GM20431 (cell line): ENCODE data around the gene GNB1L.

ENCODE experiments used
- in situ Hi-C: fragments of 300-500 bp; cut with MseI, MboI; formaldehyde crosslinking; loops from one replicate; pipeline ENCODE4 v1.15.0; 2020; ENCODE audit warnings: low sequenced_read_pairs; ENCODE audit not compliant: unreplicated experiment

The GNB1L gene

DNA sequence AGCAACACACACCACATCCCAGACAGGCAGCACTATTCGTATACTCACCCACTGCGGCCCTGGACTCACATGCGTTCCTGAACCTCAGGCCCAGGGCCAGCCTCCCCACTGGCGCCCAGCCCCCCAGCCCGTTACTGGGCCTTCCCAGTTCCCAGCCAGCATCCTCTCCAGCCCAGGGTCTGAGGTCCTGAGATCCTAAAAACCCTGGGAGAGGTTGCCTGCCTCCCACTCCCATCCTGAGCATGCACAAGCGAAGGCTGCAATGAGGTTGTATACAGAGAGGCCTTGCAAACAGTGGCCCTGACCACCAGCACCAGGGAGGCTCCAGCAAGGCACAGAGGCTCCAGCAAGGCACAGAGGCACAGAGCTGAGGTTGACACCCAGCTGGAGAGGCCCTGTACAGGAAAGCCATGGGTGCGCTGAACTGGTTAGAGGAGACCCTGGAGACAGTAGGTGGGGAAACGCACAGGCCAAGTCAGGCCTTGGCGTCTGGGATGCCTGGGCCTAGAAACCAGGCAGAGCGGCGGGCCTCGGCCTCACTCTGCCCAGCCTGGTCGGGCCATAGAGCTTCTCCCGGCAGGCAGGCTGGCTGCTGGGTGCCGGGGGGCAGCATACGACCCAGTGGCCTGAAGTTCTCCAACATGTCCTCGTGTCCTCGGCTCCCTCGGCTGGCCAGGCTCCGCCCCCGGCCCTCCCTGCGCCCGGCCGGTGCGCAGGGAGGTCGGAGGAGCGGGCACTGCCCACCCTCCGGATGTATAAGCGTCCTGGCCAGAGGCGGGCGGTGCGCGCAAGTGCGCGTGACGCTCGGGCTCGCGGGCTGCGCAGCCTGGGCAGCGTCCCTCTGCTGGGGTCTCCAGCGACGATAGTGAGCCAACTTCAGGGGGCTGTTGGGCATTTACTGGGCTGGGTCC is 96.4 kb downstream of the GNB1L start:
- in situ Hi-C loops: no loop called here

- in situ Hi-C loops: no loop called here
Observed at GRCh38 chr22:19757140-19757984, 97.3 kb downstream of the GNB1L start.

DNA sequence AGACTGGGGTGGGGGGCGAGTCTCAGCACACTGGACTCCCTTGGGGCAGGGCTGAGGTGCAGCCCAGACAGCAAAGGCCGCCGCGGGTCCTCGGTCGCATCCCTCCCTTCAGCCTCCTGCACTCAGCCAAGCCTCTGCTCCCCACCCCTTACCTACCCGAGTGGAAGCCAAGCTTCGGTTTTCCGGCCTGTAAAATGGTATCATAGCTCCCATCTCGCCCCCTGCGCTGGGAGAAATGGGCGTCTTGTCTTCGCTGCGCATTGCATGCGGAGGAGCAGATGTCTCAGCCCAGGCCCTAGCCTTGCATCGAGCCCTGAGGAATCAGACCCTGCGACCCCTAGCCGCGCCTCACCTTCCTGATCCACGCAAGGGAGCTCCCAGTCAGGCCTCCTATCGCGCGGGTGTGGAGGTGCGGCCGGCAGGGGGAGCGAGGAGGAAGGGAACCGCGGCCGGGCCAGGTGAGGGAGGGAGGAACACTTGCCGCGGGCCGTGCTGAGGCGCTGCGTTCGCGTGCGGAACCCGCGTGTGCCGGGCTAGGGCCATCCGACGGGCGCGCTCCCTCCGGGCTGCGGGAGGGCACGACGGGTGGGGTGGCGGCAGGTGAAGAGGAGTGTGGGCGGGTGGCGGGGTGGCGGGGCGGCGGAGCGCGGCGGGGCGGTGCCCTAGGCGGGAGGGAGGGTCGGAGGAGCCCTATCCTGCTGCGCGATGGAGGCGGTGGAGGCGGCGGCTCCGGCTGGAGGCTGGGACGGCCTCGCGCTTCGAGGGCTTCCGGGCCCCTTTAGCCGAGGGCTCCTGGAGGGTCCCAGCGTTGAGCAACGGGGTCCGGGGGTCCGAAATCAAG is 98.2 kb downstream of the GNB1L start:
- in situ Hi-C loops: no loop called here

- in situ Hi-C loops: no loop called here
Observed at GRCh38 chr22:19755722-19756287, 98.9 kb downstream of the GNB1L start.

GRCh38 chr22:19755145-19755710 is 99.4 kb downstream of the GNB1L start:
- in situ Hi-C loops: no loop called here

DNA sequence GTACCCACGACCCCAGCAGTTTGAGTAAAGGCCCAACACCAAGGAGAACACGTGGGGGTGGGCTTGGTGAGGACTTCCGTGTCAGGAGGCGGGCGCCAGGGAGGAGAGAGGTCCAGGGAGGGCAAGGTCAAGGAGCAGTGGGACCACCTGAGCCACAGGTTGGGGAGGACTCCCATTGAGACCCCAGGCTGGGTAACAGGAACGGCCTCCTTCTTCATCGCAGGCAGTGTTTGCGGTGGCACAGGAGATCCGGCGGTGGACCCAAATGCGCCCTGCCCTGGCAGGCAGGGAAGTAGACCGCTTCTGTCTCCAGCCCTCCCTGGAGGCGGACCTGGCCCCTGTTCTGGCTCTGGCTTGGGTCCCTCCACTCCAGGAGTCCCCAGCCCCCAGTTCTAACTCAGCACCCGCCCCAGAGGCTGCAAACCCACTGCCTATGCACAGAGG is 100.0 kb downstream of the GNB1L start:
- in situ Hi-C loops: no loop called here

GRCh38 chr22:19753996-19754700 is 100.5 kb downstream of the GNB1L start:
- in situ Hi-C loops: no loop called here

GRCh38 chr22:19753090-19753842 is 101.4 kb downstream of the GNB1L start:
- in situ Hi-C loops: no loop called here

DNA sequence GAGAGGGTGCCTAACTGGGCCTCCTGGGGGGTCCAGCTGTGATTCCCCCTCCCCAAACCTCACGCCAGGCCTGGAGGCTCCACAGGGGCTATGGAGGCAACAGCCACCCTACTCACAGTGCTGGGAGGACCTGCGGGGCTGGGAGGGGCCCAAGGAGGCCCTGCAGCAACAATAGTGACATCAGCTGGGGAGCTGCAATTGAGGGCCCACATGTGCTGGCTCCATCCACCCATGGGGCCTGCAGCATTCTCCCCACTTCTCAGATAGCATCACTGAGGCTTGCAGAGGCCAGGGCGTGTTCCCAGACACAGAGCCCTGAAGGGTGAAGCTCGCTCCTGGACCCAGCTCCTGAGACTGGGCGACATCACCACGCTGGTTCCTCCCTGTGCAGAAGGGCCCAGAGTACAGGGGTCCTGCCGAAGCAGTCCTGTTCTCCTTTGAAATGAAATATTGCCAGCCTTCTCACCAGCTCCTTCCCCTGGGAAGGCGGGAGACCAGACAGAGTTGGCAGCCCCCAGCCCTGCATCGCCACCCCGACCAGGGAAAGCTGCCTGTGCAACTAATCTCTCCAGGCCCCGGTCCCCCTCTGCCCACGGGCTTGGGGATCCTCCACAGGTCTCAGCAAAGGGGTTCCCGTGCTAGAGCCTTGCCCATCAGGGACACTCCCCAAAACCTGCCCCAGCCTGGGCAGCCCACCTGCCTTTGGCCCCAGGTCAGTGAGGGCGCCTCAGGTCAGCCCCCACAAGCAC is 103.0 kb downstream of the GNB1L start:
- in situ Hi-C loops: no loop called here

DNA sequence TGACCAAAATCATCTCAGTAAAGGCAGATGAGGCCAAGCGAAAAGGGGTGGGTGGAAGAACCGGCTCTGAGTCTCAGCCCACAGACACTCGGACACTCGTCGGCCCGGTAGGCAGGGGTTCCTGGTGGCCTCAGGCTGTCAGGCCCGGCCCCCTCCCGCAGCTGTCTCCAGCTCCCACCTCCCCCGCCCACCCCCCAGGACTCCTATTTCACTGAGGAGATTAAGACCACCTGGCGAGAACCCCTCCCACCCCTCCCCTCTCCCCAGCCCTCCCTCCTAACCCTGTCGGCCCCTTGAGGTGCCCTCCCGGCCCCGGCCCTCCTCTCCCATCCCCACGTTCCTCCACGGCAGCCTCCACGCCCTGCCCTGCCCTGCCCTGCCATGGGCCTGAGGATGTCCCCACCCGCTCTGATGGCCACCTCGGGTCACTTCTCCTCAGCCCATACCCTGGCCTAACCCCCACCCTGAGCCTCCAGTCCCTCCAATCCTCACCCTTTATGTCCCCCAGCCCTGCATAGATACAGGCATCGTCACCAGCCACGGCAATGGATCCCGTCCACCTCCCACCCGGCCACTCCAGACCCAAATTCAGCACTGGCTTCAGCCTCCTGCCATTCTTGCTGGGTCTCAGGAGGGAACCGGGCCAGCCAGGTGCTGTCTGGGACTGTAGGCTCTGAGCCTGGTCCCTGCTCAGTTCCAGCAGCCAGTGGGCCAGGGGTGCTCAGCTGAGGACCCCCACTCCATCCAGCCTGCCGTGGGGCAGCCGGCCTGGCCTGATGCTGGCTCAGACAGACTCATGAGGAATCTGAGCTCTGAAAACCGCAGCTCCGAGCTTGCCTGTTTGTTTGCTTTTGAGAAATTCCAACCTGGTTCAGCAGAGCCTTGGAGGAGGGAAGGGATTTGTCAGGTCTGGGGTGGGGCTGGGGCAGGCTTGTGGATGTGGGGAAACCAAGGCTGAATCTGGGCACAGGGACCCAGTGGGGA is 103.9 kb downstream of the GNB1L start:
- in situ Hi-C loops: no loop called here

DNA sequence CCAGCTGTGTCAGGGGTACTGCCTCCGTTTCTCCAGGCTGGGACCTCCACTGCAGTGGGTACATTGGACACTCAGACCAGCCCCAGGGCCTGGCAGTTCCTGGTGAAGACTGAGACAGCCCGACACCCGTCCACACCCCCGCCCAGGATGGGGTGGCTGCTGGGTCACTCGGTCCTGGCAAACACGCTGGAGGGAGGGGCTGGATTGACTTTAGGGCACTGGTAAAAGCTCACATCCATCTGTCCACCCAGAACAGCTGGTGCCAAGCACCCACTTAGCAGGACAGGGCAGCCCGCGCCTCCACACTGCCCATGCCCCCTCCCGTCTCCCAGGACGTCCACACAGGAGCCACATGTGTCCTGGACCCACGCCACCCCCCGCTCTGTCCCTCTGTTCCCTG is 104.8 kb downstream of the GNB1L start:
- in situ Hi-C loops: no loop called here

DNA sequence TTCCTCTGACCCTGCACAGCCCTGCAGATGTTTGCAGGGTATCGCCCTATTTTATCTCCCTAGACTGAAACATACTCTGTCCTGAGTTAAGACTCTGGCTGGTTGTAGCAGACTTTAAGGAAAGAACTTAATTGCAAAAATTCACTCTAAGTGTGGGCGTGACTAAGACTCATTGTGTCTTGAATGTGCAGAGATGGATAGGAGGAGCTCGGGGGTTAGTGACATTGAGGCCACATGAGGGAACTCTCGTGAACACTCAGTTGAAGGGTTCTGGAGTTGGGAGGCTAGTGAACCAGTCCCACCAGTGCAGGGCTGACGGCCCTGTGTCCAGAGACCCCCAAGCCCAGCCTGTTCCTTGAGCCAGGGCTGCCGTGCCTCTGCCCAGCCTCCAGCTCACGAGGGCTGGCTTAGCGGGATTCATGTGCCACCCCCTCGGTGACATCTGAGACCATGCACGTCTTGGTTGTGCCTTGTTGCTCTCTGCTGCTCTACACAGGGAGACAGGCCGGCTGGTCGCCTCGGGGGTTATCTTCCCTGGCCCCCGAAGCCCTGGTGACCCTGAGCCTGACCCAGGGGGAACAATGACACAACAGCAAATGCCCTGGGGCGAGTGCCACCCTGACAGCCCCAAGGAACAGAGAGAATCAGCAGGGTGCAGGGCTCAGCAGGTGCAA is 105.5 kb downstream of the GNB1L start:
- in situ Hi-C loops: no loop called here

DNA sequence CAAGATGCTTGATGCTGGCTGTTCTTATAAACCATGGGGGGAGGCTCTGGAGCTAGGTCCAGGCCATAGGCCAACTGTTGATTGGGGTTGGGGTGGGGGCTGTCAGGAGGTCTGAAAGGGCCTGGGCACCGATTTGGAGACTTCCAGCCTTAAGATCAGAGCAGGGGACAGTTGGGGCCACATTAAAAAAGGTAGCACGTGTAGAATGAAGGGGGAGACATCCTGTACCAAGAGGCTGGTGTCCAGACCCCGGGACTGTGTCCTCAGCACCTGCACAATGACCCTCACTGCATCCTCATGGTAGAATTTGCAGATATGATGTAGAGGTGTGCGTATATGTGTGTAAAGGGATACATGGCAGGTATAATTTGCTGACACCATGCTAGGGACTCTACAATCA is 106.5 kb downstream of the GNB1L start:
- in situ Hi-C loops: no loop called here

DNA sequence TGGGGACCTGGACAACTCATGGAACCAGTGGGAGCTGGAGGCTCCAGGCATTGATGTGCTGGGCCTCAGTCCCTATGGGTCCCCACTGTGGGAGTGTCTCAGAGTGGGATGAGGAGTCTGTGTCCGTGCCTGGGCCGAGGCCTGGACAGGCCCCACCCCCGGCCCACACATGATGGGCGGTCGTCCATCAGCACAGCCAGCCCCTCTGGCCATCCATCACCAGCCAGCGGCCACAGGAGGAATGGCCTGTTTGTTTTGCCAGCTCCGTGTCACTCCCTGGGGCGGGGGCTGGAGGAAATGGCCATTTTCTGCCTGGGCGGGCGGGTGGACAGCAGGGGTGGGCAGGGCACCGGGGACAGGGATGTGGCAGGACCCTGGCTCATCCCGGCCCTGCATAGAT is 107.1 kb downstream of the GNB1L start:
- in situ Hi-C loops: no loop called here

DNA sequence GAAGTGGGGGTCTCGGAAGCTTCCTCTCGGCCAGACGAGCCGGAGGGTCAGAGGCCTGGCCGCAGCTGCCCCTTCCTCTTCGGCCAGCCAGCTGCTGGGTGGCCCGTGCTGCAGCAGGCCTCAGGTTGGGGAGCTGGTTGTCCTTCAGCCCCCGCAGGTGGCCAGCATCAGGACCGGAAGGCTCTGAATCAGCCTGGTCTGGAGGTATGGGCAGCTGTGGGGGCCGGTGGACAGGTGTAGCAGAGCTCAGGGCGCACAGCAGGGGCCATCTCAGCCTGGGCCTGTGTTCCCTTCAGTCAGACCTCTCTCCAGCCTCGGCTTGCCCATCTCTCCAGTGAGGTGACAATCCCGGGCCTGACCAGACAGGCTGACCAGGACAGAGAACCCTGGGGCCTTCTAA is 107.9 kb downstream of the GNB1L start:
- in situ Hi-C loops: no loop called here
